HS-27A (cell line): ENCODE results near the gene GM2A.
"Not testable (repeated sequence)": the region's sequence is repeated elsewhere in the genome, so short reads cannot be mapped to it uniquely, and the experiment has no call there.

ENCODE experiments used
- DNase-seq: peaks from one replicate; pipeline ENCODE4 v3.0.0-alpha.2; 2012; ENCODE audit warnings: low read depth, missing footprints

Gene GM2A

DNA sequence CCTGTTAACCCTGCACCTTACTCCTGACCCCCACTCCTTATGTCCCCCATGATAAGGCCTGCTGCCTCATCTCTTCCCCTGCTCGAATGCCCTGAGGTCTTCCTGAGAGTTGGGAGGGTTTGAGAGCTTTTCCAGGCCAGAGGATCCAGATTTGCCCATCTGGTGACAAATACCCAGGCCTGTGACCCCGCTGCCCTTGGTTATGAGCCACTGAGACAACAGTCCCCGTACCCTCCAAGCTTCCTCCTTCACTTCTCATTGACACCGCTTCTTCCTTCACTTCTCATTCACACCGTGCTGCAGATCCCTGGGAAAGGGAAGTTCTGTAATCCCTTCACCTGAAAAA is 593 bp downstream of the GM2A start:
- no peak for DNase-seq

DNA sequence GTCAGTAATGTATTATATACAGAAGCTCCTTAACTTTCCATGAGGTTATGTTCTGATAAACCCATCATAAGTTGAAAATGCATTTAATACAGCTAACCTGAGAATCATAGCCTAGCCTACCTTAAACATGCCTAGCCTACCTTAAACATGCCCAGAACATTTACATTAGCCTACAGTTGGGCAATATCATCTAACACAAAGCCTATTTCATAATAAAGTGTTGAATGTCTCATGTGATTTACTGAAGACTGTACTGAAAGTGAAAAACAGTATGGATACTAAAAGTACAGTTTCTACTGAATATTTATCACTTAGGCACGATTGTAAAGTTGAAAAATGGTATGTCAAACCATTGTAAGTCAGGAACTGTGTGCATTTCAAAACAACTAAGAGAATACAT is 1.6 kb downstream of the GM2A start:
- DNase-seq, result no peak

DNA sequence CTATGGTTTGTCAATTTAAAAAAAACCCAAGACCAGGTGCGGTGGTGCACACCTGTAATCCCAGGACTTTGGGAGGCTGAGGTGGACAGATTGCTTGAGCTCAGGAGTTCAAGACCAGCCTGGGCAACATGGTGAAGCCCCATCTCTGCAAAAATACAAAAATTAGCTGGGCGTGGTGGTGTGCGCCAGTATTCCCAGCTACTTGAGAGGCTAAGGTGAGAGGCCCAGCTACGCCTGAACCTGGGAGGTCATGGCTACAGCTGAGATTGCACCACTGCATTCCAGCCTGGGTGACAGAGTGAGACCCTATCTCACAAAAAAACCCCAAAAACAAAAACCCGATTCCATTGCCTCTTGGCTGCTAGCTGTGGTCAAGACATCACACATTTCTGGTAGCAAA is 2.0 kb downstream of the GM2A start:
- DNase-seq, result not testable (repeated sequence)

GRCh38 chr5:151255621-151256286 is 2.8 kb downstream of the GM2A start:
- no peak for DNase-seq

DNA sequence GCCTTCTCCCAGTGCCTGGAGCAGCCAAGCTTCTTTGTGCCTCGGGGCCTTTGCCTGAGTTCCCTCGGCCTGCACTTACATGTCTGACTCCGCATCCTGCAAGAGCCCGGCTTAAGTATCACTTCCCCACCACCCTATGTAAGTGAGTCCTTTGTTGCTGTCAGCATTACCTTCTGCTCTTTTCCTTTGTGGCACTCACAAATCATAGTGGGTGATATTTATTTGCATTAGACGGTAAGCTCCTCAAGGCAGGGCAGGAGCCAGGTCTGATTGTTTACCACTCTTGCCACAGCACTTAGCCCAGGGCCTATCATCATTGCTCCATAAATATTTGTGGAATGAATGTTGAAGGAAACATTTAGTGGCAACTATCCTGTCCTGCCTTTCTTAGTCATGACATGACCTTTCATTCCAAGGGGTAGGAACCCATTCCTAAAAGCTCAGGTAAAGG is 4.8 kb downstream of the GM2A start:
- DNase-seq, result no peak

DNA sequence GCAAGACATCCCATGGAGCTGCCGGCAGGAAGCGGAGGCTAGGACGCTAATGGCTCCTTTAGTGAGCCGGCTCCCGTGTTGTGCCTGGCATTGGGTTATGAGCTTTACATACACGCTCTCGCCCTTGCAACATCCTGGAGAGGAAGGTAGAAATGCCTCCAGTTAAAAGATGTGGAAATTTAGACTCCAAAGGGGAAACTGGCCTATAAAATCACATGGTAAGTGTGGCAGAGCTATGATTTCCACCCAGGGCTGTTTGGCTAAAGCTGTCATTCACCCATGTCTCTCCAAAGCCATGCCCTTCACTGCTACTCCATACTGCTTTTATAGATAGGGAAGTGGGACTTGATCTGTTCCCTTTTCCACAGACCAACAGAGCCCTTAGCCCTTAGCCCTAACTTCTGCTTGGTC is 5.2 kb downstream of the GM2A start:
- no peak for DNase-seq

- DNase-seq, result no peak
These were observed 5.8 kb downstream of the GM2A start for GRCh38 chr5:151258816-151259215.

- no peak for DNase-seq
These were observed 6.9 kb downstream of the GM2A start for GRCh38 chr5:151259931-151260330.

DNA sequence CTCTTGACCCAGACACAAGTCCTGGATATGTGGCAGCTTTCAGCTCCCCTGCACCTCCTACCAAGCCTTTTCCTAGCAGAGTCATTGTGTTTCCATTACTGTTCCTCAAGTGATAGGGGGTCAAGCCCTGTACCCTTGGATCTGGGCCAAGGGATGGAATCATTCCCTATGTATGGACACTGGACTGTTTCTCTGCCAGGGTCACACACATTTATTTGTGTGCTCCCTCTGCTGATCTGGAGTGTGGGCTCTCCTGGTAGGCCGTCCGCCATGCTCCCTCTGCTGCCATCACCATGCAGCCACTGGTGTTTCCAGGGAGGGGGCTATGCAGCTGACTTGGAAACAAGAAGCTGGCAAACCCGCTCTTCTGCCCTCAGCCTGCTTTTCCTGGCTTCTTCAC is 9.5 kb downstream of the GM2A start:
- no peak for DNase-seq

- no peak for DNase-seq
These were observed 11.1 kb downstream of the GM2A start for GRCh38 chr5:151264113-151264512.

- DNase-seq, result no peak
These were observed 14.7 kb downstream of the GM2A start for GRCh38 chr5:151267491-151268260.

DNA sequence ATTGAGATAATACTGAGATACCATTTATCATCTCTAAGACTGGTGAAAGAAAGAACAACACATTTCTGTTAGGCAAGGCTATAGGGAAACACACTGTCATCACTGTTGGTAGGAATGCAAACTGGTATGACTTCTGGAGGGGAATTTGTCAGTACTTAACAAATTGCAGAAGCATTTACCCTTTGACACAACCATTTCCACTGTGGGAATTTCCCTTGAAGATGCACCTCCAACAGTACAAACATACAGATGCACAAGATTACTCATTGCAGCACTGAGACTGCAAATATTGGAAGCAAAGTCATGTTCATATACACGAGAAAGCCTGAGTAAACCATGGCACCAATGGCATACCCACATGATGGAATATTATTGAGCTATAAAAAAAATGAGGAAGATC is 17.6 kb downstream of the GM2A start:
- no peak for DNase-seq

DNA sequence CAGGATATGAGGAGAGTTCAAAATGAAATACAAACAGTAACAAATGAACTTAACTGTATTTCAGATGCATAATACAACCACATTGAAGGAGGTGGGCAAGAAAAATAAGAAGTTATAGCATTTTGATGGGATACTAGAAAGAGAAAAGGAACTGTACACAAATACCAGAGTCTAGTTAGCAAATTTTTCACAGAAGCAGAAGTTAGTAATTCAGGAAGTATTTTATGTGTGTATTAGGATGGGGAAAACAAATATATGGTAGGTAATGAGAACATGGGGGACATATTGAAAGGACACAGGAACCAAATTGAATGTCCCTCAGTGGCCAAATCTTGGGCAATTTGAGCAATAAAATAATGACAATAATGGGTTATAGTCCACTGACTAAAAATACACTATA is 18.4 kb downstream of the GM2A start:
- no peak for DNase-seq

GRCh38 chr5:151274666-151275065 is 21.7 kb downstream of the GM2A start:
- DNase-seq, result no peak

DNA sequence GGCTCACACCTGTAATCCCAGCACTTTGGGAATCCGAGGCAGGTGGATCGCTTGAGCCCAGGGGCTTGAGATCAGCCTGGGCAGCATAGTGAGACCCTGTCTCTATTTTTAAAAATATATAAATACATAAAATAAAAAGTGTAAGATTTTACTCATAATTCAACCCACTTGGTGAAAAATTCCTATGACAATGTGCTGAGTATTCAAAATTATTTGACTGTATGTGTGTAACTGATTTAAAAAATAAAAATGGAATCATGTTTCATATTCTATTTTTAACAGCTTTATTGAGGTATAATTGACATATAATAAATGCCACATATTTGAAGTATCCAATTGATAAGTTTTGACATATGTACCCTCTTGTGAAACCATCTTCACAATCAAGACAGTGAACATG is 22.8 kb downstream of the GM2A start:
- DNase-seq, result no peak

- no peak for DNase-seq
These were observed 25.9 kb downstream of the GM2A start for GRCh38 chr5:151278845-151279244.

- no peak for DNase-seq
These were observed 27.5 kb downstream of the GM2A start for GRCh38 chr5:151280443-151280842.

GRCh38 chr5:151281001-151281639 is 28.1 kb downstream of the GM2A start:
- no peak for DNase-seq

GRCh38 chr5:151283120-151283825 is 30.3 kb downstream of the GM2A start:
- DNase-seq, result no peak

- DNase-seq, result no peak
These were observed 31.5 kb downstream of the GM2A start for GRCh38 chr5:151284392-151284967.

DNA sequence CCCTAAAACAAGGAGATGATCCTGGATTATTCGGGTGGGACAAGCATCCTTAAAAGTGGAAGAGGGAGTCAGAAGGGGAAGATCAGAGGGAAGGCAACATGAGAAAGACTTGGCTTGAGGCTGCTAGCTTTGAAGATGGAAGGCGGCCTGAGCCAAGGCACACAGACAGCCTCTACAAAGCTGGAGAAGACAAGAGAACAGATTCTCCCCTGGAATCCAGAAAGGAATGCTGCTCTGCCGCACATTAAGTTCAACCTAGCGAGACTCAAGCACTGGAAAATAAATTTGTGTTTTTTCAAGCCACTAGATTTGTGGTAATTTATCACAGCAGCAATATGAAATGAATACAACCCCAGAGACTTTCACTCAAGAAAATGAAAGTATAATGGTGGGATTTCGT is 32.7 kb downstream of the GM2A start:
- no peak for DNase-seq

DNA sequence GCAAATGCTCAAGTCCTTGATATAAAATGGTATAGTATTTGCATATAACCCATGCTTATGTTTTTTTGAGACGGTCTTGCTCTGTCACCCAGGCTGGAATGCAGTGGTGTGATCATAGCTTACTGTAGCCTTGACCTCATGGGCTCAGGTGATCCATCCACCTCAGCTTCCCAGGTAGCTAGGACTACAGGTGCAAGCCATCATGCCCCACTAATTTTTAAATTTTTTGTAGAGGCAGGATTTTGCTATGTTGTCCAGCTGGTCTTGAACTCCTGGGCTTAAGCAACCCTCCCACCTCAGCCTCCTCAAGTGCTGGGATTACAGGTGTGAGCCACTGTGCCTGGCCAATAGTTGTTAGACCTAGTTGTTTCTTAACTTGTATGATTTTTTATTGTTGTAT is 33.3 kb downstream of the GM2A start:
- DNase-seq, result no peak
